Testis (tissue), 2 donors: Measurements from ENCODE around the gene FAM107A.

Experiments
- POLR2A ChIP-seq: fragments of 450-650 bp; IDR thresholded peaks from one replicate; pipeline ENCODE4 v1.6.1; 2017; ENCODE audit warnings: antibody characterized with exemption, mild to moderate bottlenecking, moderate library complexity
- TF ChIP-seq, protein P1 (sequence below), 3 experiments: fragments of 450-650 bp in 2 of 3; fragments of 200-600 bp in 1 of 3; sonication (generic) in 1 of 3; IDR thresholded peaks; one replicate each; pipeline ENCODE4 v1.5.1; 2016 to 2019; ENCODE audit warnings: antibody characterized with exemption in 3 of 3, mild to moderate bottlenecking in 2 of 3, moderate library complexity in 1 of 3

DNA sequence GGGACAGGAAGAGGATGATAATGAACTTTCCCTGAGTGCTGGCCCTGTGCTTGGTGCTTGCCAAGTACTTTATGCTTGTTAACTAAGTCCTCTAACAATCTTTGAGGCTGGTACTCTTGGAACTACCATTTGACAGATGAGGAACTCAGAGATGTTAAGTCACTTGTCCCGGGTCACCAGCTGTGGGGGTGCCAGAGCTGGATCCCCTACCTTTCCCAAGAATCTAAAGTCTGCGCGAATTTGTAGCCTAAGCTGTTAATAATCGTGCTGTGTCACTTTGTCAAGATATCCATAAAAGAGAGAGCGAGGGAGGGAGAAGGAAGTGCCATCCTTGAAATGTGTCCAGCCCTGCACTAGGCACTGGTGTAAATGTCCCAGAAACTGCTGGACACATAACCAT, 21.2 kb downstream of the FAM107A start:
- TF ChIP-seq, protein P1, sequence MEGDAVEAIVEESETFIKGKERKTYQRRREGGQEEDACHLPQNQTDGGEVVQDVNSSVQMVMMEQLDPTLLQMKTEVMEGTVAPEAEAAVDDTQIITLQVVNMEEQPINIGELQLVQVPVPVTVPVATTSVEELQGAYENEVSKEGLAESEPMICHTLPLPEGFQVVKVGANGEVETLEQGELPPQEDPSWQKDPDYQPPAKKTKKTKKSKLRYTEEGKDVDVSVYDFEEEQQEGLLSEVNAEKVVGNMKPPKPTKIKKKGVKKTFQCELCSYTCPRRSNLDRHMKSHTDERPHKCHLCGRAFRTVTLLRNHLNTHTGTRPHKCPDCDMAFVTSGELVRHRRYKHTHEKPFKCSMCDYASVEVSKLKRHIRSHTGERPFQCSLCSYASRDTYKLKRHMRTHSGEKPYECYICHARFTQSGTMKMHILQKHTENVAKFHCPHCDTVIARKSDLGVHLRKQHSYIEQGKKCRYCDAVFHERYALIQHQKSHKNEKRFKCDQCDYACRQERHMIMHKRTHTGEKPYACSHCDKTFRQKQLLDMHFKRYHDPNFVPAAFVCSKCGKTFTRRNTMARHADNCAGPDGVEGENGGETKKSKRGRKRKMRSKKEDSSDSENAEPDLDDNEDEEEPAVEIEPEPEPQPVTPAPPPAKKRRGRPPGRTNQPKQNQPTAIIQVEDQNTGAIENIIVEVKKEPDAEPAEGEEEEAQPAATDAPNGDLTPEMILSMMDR (IDR thresholded peaks at IDR 0.05) = no peak
- TF ChIP-seq POLR2A = no peak
